ENCODE results near the gene SESN2.

SESN2 gene, protein sequence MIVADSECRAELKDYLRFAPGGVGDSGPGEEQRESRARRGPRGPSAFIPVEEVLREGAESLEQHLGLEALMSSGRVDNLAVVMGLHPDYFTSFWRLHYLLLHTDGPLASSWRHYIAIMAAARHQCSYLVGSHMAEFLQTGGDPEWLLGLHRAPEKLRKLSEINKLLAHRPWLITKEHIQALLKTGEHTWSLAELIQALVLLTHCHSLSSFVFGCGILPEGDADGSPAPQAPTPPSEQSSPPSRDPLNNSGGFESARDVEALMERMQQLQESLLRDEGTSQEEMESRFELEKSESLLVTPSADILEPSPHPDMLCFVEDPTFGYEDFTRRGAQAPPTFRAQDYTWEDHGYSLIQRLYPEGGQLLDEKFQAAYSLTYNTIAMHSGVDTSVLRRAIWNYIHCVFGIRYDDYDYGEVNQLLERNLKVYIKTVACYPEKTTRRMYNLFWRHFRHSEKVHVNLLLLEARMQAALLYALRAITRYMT

DNA sequence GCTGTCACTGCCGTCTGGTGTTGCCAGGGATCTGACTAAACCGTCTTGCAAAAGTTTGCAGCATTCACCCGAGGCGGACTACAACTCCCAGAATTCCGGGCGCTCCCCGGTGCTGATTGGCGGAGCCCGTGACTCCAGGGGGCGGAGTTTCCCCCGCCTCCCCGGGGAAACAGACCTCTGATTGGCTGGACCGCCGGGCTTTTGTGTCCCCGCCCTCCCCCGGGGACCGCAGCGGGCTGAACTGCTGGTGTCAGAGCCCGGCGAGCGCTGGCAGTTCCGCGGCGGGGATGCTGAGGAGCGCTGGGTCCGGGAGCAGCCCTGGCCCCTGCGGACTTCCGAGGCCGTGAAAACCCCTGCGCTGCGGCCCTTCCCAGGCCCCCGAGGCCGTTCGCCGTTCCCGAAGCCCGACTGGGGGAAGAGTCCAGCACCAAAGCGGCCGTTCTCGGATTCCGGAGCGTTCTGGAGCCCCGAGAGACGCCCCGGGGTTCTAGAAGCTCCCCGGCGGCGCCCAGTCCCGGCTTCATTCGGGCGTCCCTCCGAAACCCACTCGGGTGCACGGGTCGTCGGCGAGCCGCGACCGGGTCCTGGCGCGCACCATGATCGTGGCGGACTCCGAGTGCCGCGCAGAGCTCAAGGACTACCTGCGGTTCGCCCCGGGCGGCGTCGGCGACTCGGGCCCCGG is at the start of gene SESN2:
TSS of gene SESN2 (plus strand) at position 267 of the 682 bp plus-strand sequence. CDS start at position 597, 330 bp downstream.
- DNase-seq, result peak; percentile 100

DNA sequence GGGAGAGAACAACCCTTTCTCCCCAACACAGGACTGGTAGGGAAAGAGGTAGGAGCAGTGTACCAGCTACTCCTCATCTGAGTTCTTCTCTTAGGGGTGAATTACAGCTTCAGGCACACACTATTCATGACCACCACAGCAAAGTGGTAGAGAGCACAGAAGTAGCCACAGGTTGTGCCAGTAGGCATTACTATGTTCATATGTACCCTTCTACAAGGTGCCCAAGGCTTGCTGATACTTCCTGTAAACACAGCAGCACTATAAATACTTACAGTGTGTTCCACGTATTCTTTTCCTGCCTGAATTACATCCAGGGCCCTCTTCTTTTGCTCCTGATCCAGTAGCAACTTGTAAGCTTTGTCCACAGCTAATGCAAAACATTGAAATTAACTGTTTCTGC is 49.6 kb upstream of the SESN2 start:
- DNase-seq, result no peak

DNA sequence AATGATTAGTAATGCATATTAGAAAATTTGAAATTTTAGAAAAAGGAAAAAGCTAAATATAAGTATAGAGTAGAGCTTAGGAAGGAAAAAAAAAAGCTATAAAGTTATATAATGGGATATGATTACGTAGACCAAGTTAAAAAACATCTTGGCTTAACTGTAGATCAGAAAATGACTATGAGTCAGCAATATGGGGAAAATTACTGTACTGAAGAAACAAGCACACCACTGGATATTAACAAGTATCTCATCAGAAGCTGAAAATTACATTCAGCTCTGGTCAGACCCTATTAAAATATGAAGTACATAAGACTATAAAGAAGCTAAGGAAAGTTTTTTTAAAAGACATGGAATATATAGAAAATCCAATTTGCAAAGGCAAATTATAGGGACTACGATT is 46.0 kb upstream of the SESN2 start:
- DNase-seq, result no peak

DNA sequence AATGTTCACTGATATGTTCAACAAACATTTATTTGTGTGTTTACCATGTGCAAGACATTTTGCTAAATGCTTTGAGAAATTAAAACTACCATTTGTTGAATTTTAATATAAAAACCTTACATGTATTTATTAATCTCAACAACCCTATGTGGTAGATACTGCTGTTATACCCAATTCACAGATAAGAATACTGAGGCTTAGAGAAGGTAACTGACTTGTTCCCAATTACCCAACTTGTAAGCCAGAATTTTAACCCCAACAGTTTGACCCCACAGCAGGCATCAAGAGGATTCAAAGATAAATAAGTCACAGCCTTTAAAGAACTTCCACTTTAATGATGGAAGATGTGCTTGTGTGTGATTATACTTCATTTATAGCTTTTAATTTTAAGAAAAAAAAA is 30.2 kb upstream of the SESN2 start:
- no peak for DNase-seq

DNA sequence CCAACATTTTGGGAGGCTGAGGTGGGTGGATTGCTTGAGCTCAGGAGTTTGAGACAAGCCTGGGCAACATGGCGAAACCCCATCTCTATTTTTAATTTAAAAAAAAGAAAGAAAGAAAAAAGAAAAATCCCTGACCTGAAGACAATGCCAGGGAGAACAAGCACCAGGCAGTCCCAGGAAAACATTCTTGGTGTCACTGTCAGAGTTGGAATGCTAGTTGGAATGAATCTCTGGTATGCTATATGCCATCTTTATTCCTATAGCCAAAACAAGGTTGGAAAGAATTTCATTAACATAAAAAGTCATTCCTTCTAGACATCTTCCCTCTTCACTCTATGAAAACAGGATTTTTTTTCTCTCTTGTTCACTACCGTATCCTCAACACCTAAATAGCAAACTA is 29.3 kb upstream of the SESN2 start:
- DNase-seq, result no peak

DNA sequence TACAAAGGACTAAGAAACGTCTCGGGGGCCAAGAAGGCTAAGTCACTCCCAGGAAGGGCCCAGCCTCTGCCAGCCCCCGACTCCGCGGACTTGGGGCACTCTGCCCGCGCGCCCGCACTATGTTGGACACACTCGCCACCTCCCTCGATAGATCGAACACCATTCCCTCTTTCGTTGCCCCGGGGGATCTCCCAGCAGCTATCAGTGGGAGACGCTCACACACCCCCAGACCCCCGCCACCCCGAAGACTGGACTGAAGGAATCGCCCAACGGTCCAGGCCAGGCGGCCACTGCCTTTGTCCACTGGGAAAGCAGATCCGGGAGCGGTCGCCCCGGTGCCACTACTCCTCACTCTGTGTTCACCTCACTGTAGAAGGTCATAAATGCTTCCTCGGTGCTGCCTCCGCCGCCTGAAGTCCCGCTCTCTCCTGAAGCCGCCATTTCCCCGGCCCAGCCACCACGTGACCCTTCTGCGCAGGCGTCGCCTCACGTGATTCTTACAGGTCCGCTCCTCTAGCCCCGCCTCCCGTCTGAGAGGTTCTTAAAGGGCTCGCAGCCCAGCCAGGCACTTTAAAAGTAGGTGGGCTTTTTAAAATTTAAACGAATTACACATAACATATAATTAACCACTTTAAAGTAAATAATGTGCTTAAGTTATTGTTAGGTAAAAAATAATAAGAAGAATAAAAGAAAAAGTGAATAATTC is 26.6 kb upstream of the SESN2 start, which contains the start of gene DNAJC8:
TSS of gene DNAJC8 (minus strand) at position 472 of the 706 bp plus-strand sequence. CDS start at position 441, 31 bp downstream.
- DNase-seq, result peak; percentile 98

DNA sequence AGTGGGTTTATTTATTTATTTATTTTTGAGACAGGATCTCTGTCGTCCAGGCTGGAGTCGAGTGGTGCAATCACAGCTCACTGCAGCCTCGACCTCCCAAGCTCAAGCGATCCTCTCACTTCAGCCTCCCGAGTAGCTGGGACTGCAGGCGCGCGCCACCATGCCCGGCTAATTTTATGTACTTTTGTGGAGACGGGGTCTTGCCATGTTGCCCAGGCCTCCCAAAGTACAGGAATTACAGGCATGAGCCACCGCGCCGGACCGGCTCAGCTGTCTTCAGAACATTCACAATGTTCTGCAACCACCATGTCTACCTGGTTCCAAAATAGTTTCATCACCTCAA is 26.1 kb upstream of the SESN2 start:
- no peak for DNase-seq

DNA sequence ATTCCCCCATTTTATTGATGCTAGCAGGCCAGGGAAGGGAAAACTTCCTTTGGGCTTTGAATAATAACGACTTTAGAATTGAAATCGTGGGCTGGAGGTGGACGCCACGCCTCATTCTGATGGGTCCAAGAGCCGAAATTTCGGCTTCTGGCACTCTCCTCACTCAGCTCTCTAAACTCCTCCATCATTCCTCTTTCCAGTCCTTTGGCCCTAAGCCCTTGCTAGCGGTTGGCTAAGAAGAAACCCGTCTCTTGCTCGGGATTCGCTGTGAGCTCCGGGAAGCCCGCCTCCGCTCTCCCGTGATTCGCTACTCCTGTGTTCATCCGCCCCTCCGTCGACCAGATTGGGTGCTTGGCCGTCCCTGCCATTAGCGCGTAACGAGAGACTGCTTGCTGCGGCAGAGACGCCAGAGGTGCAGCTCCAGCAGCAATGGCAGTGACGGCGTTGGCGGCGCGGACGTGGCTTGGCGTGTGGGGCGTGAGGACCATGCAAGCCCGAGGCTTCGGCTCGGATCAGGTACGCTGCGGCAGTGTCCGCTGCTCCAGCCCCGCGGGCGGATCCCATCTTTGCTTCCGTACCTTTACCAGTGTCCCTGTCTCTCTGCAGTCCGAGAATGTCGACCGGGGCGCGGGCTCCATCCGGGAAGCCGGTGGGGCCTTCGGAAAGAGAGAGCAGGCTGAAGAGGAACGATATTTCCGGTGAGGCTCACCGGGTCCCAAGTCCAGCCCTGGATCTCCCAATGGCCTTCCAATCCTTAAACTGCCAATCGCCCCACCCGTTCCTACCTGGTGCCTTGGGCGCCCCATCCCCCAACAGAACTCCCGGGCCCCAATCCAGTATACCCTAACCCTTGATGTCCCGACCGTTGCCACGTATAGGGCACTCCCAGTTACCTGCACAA is 23.3 kb upstream of the SESN2 start, which contains the start of gene ATP5IF1:
TSS of gene ATP5IF1 (plus strand) at position 370 of the 901 bp plus-strand sequence. CDS start at position 430, 60 bp downstream.
- DNase-seq, result peak; percentile 97

DNA sequence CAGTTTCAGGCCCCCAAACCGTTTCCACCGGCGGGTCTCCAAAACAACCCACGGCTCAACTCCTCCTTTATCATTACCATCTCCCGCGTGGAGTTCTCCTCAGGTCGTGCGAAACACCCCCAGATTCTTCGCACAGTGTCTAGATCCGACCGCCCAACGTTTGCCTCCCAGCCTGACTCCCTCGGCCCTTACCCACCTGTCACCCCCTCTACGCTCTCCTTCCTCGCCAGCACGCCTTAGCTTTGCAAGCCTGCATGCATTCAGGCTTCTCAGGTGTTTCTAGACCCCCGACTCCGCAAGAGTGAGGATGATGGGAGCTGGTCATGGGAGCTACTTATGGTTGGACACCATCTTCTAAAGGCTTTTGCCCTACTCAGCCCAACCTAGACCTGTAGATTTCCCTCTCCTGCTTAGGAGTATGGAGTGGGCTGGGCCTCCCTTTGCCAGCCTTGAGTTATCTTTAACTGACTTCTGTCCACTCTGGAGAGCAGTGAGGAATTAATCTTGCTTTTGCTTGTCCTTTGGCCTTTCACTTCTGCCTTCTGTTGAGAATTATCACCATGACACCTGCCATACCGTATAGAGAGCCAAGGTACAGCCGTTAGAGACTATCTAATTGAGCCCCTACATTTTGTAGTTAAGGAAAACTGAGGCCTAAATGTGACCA is 22.5 kb upstream of the SESN2 start:
- DNase-seq, result no peak

DNA sequence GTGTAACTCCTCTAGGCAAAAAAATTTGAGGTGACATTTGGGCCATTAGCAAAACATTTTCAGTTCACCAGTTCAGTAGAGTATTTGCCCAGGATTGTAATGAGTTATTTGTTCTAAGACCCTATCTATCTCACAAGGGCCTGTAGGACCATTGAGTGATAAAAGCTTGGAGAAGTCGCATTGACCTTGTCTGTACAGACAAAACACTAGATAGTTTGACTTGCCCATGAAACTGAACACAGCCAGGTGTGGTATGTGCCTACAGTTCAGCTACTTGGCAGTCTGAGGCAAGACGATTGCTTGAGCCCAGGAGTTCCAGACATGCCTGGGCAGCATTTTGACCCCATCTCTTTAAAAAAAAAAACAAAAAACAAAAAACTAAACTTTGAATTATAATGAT is 20.3 kb upstream of the SESN2 start:
- DNase-seq, result no peak

DNA sequence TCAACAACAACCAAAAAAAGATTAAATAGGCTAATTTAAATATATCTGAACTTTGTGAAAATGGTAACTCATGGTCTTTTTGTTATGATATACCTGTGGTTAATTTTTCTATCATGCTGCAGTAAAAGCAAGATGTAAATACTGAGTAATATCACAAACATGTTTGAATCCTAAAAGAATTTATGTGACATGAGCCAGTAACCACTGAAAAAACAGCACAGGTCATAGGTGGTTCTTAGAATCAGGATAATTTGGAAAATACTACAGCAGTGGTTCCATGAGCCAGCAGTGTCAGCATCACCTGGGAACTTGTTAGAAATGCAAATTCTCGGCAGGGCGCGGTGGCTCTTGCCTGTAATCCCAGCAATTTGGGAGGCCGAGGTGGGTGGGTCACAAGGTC is 19.3 kb upstream of the SESN2 start:
- no peak for DNase-seq

DNA sequence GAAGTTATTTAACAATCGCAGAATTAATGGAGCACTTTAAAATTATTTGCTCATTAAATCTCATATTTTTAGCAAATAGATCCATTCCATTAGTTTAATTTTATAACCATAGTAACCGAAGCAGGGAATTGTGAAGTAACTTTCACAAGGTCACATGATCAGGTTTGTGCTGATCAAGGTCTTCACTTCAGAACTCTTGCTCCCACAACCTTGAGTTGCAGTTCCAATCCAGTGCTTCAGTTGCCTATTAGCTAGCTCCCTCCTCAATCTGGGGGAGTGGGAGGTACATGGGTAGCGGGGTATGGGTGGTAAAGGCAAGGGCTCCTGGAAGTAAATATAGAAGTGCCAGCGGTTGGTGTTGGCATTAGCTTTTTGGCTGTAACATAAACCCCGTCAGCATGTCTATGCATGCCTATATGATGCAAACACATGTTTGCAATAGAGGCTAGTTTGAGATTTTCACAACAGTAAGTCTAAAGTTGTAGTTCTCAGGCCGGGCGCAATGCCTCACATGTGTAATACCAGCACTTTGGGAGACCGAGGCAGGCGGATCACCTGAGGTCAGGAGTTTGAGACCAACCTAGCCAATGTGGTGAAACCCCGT is 17.6 kb upstream of the SESN2 start:
- no peak for DNase-seq

DNA sequence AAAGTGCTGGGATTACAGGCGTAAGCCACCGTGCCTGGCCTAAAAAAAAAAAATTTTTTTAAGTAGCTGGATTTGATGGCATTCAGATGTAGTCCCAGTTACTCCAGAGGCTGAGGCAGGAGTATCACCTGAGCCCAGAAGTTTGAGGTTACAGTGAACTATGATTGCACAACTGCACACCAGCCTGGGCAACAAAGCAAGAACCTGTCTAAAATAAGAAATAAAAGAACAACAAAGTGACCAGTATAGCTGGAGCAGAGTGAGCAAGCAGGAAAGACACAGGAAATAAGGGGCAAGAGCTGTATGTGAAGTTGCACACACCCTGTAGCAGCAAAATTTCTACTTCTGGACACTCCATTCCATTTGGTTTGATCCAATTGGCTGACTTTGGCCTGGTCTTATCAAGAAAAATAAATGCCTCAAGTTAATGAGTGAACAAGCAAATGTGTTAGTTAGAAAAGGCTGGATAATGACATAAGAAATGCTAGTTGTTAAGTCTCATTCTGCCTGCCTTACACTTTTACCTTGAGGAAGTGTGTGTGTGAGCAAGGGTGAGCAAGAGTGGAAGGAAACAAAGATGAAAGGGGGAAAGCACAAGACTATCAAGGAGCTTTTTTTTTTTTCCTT is 15.5 kb upstream of the SESN2 start:
- DNase-seq, result no peak

DNA sequence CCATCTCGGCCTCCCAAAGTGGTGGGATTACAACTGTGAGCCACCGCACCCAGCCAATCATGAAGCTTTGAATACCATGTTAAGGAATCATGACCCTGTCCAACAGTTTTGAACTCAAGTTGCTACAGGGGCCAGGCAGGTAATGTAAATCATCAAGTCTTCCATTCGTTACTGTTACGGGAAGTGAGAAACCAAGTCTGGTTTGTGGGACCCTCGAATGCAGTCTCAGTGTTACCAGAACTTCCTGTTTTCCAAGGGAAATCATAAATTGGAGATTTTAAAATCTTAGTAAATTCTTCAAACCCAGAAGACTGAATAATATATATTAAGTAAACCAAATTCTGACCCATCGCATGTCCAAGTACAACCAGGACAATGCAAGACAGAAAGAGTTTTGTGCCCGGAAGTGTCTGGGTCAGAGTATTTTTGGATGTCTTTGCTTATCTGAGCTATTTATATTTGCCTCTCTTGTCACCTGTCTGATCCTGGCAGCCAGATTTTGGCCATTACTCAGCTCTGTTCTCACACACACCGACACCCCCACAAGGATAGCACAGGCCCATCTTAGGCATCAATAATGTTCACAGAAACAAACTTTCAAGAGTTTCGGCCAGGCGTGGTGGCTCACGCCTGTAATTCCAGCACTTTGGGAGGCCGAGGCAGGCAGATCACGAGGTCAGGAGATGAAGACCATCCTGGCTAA is 14.6 kb upstream of the SESN2 start:
- no peak for DNase-seq

DNA sequence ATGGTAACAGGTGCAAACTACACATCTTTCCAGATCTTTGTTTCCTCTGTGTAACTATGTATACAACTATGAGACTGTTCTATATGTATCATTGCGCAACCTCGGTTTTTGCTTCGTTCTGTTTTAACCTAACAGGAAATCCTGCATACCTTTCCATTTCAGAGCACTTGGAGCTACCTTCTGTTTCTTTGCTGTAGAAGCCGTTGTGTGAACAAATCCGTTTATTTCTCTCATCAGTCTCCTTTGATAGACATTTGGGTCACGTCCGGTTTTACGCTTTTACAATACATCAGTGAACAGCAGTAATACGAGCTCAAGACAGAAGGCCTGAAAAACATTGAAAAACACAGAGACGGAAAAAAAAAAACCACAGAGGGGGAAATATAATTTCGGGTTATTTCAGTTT is 12.9 kb upstream of the SESN2 start:
- peak; percentile 32 for DNase-seq

DNA sequence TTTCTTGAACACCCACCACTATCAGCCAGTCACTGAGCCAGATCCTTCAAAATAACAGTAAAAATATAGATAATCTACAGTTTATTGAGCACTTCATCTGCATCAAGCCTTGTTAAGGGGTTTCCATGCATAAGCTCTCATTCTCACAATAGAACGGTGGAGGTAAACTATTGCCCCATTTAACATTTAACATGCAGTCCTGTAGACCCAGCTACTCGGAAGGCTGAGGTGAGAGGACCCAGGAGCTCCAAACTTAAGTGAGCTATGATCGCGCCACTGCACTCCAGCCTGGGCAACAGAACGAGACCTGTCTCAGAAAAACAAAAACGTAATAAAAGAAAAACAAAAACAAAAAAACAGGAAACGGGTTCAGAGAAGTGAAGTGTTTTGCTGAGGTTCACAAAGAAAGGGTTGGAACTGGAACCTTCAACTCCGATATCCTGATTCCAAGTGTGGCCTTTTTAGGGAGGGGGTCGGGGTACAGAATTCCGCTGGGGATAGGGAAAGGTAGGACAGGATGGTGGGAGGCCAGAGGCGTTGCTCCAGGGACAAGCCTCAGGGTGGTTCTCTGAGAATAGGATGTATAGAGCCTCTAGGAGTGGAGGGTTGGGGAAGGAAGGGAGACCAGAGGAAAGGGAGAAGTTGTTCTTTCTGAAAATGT is 11.6 kb upstream of the SESN2 start:
- DNase-seq, result no peak

DNA sequence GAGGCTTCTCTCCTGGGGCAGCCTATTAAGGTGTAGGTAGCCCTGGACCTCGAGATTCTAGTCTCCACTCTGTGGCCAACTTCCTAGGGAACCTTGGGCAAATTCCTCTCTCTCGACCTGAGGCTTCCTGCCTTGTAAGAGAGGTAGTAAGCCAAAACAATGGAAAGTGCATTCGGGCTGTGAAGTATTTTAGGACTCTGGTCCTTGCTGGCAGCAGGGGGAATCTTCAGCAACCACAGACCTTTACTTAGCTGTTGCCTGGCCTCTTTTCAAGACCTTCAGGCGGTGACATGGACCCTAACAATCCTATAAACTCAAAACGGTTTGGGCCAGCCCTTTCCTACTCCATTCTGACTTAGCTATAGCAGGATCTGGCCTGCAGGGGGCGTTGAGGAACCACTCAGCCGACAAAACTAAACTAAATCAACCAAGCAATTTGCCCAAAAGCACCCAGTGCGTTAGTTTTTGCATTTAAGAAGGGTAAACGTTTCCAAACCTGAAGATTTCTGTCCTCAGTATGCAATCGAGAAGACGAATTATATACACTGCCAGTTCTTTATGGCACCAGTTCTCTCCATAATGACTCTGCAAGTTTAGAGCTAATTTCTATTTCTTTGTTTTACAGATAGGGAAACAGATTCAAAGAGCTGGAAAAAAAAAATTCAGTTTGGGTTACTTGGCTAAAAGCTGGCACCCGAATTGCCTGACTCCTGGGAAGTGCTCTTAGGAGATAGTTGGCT is 10.9 kb upstream of the SESN2 start:
- DNase-seq, result peak; percentile 86

DNA sequence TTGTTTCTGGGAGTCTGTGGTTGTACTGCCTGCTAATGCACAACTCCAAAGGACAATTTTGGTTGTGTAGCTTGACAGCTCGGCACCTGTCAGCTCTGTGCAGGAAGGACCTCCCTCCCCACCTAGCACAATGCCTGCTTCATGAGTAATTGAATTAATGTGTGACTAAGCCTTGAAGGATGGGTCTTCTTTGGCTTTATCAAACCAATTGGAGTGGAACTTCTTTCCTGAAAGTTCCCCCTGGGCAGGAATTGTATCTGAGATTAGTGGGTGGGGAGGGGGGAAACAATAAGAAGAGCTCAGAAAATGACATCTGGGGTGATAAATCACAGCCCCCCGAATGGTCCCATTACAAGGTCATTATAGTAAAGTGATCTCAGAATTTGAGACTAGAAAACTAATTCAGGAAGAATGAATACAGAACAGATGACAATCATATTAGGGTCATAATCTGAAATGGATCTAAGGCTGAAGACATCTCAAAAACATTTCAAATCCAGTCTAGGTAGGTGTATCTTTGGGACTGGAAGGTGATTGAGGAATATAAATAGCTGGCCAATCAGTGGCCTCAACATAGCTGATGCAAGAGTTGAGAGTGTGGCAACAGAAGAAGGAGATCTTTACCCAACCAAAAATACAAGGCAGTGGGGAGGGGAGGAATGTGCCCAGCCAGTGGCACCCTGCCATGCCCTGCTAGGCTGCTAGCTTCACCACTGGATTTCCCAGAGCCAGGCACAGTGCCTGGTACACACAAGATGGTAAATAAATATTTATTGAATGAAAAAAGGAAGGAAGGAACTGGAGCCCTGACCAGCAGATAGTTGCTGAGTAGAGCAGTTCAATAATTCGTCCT is 10.1 kb upstream of the SESN2 start:
- peak; percentile 46 for DNase-seq
